ENCODE data around the gene OR2T6.
"Not testable (repeated sequence)": the region's sequence is repeated elsewhere in the genome, so short reads cannot be mapped to it uniquely, and the experiment has no call there.

DNA sequence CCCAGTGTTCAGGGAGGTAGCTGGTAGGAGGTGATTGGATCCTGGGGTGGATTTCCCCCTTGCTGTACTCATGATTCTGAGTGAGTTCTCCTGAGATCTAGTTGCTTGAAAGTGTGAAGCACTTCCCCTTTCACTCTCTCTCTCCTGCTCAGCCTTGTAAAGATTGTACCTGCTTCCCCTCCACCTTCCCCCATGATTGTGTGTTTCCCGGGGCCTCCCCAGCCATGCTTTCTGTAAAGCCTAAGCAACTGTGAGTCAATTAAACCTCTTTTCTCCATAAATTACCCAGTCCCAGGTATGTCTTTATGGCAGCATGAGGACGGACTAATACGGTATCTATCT is 52.6 kb downstream of the OR2T6 start:
- TF ChIP-seq, protein P1, sequence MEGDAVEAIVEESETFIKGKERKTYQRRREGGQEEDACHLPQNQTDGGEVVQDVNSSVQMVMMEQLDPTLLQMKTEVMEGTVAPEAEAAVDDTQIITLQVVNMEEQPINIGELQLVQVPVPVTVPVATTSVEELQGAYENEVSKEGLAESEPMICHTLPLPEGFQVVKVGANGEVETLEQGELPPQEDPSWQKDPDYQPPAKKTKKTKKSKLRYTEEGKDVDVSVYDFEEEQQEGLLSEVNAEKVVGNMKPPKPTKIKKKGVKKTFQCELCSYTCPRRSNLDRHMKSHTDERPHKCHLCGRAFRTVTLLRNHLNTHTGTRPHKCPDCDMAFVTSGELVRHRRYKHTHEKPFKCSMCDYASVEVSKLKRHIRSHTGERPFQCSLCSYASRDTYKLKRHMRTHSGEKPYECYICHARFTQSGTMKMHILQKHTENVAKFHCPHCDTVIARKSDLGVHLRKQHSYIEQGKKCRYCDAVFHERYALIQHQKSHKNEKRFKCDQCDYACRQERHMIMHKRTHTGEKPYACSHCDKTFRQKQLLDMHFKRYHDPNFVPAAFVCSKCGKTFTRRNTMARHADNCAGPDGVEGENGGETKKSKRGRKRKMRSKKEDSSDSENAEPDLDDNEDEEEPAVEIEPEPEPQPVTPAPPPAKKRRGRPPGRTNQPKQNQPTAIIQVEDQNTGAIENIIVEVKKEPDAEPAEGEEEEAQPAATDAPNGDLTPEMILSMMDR (IDR thresholded peaks at IDR 0.05) = not testable (repeated sequence)
- not testable (repeated sequence) for TF ChIP-seq POLR2A (IDR thresholded peaks at IDR 0.05)
